HG02970 (cell line): ENCODE results near the gene CPXM2.

ENCODE experiments used
- ATAC-seq: cut with Tn5 transposase; IDR thresholded peaks from one replicate; pipeline ENCODE4 v1.9.1; 2021; ENCODE audit warnings: mild to moderate bottlenecking, moderate library complexity, moderate number of reproducible peaks; ENCODE audit not compliant: unreplicated experiment, low FRiP score

Gene CPXM2

DNA sequence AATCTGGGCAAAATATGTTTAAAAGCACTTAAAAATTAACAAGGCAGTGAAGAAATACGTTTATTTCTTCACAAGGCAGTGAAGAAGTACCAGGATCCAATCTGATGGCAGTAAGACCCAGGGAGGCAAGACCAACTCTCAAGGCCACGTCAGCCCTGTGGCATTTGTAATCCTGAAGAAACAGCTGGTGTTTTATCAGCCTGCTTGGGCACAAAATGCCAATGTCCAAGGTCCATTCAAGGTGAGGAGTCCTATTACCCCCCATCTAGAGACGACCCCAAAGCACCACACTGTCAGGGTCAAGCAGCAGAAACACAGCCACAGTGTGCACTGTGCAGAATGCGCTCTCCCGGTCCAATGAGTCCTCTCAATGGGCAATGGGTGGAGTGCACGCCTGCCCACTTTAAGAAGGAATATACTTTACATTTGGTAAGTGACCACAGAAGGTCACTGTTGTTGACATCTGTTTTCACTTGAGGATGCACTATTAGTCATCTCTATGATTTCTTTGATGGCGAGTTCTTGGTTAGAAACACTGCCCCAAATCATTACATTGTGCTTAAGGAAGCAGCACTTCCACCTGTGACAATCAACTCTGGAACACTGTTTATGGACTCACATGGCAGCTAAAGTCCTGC lies 12.8 kb downstream of the CPXM2 start:
- no peak for ATAC-seq

DNA sequence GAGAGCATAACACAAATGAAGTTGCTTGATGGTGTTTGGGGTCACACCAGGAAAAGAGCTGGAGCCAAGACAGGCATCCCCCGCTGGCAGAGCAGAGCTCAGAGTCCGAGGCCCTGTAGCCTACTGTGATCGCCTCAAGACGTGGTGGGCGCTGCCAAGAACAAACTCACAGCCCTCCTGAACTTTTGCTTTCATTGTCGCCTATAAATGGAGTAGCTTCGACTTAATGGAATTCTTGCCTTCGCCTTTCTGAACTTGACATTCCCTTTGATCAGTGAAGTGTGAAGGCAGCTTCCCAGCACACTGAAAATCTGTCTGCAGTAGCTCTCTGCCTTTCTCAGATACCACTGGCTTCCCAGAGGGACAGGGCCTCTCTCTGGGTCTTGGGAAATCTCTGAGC lies 21.3 kb downstream of the CPXM2 start:
- no peak for ATAC-seq

DNA sequence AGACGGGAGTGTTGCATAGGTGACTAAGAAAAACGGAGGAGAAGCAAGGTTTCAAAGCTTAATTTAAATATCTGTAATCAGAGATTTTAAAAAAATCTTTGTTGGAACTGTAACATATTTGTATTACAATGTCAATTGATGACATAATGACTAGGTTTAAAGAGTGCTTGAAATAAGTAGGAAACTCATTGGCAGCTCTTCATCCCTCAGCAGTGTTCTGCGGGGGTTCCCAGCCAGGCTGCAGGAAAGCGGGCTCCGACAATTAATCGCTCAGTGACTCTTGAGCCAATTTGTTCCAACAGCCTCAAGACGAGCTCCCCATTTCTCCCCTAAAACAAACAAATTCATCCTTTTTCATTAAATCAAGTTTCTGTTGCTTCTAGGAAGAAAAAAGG lies 22.6 kb downstream of the CPXM2 start:
- no peak for ATAC-seq

DNA sequence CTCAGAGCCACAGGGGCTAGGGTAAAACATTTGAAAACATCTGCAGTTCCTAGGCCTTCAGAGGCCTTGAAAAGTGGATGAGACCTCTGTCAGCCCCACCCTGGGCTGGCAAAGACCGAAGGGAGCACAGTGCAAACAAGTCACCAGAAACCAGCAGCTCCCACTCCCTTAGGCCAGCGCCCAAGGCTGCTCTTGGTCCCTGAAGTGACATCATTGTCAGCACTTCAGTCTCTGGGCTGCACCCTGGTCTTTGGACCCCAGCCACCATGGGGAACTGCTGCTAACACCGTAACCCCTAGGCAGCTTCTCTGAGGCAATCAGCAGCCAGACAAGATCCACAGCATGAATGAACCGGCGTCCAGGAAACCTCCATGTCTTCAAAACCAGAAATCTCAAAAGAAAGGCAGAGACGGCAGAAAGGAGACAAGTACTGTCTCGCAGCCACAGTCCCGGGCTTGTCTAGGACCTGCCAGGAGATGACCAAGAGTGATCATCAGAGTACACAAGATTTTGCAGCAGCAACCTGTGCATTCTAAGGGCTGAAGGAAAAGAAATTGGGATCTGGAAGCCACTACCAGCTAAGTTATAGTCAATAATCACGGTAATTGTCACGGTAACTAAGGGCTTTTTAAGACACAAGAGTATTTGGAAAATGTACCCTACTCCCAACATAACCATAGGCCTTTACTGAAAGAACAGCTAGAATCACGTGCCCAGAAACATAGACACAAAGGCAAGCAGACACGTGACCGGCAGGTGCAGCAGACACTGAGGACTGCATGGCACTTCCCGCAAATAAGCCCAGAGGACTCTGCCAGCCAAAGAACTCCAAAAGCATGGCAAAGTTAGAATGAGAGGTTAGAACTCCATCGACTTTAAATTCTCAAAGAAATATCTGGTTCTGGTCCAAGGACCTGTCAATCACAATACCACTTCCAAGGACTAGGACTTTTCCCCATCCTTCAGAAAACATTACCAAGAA lies 23.3 kb downstream of the CPXM2 start:
- no peak for ATAC-seq

DNA sequence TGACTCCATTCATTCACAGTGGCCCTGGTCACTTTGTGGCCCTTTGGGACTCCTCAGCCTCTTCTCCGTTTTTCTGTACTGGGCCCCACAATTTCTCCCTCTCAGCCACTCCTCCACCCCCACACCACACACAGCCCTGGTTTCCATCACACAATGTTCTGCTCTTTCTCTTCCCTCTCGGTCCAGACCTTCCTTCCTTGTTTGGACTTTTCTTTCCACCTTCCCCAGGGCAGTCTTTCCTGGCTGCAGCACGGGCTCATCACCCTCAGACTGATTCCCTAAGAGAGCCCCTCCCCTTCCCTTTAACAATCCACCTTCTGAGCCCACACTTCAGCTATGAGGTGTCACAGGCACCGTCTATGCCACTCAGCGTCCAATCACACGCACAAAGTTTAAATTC lies 25.7 kb downstream of the CPXM2 start:
- ATAC-seq = no peak

DNA sequence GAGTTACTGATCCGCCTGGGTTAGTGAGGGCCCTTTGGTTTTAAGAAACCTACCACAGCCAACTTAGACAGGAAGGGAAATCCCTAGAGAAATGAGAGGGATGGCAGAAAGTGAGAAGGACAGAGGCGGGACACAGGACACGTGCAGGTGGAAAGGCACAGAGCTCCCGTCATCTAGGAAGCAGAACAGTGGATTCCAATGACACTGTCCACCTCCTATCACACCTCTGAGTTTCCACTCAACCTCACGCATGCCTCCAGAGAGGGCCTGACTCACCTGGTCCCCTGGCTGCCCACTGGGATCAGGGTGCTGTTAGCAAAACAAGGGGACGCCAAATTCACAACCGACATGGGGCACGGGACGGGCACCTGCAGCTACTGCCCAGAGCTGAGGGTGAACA lies 26.3 kb downstream of the CPXM2 start:
- no peak for ATAC-seq

DNA sequence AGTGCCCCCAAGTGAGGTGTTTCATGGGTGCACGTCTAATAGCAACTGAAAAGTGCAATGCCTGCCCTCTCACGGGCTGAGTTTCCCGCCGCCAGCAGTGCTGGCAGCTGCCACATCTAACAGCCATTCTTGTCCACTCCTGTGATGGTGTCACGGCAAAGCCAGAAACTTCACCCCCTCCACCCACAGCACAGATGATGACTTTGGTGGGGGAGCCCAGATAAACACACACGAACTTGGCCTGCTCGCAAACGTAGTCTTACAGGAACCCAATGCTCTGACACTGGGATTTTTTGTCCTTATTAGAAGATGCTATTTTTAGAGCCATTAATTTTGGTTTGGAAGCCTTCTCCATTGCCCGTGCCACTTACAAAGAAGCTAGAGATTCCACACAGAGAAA lies 26.7 kb downstream of the CPXM2 start:
- ATAC-seq = no peak

DNA sequence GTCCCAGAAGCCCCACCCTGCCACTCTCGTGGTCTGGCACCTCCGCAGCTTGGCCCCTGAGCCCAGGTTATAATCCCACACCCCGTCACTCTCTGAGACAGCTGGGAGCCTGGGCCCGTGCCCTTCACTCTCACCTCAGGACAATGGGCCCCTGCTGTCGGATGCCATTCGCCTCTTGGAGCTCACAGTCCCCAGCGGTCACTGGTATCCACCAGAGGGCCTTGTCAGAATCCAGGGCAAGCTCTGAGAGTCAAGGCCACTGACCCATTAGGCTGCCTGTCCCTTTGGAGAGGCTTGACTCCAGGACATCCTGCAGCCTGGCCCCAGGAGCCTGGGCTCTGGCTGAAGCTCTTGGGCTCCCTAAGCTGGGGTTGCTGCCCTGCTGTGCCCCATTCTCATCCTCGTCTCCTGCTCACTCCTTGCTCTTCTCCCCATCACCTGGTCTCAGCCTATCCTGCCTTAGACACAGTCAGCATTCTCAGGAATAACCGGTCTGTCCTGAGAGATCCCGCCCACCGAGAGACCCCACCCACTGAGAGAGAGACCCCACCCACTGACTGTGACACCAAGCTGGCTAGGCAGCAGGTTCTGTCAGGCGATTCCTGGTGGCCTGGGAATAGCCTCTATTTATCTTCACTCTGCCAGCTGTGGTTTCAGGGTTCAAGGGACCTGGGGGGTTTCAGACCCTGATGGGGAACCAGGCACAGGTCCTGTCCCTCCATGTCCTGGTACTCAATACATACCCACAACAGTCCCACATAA lies 27.7 kb downstream of the CPXM2 start:
- ATAC-seq = no peak

DNA sequence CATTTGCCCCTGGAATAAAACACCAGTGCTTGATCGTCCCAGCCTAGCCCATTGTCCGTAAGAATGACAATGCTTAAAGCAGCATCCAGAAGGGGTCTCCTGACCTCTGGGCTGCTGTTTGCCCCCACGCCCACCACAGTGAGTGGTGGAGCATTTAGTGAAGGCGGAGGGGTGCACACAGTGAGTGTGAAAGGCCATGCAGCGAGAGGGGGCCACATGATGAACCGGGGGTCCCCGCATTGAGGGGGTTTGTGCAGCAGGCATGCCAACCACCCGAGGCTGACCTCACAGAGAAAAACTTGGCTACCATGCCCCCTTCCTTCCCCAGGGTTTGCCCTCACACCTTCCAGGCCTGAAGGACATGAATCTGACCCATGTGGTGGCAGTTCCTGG lies 28.4 kb downstream of the CPXM2 start:
- no peak for ATAC-seq

DNA sequence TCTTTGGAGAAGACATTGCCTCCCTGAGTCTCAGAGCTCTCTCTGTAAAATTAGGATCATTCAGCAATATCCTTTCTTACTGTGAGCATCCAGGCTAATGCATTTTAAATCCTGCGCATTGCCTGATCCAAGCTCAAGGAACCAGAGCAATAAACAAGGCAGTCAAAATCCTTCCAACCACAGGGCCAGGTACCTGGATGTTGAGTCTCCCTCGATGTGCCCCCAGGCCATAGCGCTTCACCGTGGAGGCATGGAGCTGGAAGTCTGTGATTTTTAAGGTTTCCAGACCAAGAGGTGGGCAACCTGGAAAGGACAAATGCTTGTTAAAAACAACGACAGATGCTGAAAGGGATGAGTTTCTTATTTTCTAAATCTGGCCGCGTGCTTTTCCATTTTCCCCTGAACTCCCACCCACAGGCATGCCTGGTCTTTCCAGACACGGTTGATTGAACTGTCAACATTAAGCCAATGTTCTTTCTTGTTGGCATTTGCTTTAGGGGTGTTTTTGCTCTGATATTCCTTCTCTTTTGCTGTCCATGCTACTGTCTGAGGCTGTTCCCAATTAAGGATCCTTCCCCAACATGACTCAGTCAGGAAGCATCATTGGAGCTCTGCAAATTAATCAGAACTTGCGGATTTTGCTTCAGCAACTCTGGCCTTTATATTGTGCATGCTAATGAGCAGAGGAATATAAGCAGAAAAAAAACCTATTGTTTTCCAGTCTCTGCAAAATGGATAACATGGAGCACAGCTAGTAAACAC lies 29.0 kb downstream of the CPXM2 start:
- ATAC-seq = no peak

DNA sequence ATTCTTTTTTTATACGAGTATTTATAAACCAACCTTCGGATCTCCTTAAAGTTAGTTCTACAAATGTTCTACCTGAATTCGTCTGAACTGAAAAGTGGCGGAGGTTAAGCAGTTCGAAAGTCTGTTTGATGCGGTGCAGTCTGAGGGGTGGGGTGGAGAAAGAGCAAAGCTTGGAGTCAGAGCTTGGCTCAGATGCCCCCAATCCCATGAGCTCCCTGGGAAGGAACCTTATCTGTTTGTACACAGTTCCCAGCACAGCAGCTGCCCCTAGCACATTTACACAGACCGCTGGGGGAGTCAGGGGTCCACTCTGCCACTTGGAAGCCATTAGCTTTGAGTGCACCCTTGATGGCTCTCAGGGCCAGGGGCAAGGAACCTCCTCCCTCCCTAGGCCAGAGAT lies 30.8 kb downstream of the CPXM2 start:
- no peak for ATAC-seq

DNA sequence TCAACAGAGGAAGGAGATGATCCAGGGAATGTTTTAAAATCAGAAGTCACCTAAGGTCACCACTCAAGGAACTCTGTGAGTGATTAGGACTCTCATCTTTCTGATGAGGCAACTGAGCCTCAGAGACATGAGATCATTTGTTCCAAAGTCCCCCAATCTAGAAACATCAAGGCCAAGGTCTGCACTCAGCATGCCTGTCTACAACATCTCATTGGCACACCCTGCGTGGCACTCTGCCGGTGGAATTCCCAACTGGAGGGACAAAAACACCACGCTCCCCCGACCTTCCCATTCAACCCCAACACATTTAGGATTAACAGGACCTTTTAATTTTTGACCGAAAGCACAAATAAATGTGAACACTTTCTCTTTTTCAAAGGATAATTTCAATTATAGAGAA lies 31.4 kb downstream of the CPXM2 start:
- no peak for ATAC-seq

DNA sequence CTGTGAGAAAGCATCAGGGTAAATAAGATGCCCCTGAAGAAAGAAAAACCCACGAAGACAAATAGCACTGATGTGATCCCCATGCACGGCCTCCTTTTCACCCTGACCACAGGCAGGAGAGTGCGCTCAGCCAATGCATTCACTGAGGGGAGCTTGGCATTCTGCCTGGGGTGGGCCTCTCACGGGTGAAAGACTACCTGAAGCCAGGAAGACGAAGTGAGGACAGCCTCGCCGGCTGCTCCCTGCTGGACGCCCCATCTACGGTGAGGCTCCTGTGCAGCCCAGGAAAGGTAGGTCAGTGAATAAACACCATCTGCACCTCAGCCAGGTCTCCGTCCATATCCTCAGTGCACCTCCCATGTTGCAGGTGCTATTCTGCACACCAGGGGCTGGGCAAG lies 32.0 kb downstream of the CPXM2 start:
- no peak for ATAC-seq

DNA sequence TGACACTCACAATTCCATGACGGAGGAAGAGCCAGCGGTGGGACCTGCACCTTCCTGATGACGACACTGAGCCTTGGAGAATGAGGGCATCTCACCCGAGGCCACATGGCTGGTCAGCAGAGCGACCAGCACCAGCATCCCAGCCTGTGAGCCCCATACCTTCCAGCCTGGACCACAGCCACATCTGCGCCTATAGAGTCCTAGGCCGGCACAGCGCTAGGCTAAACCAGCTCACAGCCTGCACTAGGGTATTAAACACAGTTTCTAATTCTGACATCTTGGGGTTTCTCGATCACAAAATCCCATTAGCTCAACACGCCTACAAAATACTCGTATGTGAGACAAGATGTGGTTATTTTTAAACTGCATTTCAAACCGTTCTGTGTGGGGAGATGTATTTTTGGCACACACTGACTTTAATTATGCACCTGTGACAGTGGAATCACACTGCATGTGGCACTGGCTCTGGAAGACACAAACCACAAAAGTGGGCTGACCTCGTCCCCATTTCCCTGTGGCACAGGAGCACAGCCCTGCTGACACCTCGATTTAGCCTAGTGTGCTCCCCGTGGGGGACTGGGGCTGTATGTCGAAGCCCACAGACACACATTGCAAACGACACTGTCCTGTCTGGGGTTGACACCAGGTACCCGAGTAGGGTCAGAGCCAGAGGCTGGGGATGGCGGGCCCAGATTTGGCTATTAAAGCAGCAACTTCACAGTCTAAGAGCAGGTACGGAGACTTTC lies 32.5 kb downstream of the CPXM2 start:
- no peak for ATAC-seq

DNA sequence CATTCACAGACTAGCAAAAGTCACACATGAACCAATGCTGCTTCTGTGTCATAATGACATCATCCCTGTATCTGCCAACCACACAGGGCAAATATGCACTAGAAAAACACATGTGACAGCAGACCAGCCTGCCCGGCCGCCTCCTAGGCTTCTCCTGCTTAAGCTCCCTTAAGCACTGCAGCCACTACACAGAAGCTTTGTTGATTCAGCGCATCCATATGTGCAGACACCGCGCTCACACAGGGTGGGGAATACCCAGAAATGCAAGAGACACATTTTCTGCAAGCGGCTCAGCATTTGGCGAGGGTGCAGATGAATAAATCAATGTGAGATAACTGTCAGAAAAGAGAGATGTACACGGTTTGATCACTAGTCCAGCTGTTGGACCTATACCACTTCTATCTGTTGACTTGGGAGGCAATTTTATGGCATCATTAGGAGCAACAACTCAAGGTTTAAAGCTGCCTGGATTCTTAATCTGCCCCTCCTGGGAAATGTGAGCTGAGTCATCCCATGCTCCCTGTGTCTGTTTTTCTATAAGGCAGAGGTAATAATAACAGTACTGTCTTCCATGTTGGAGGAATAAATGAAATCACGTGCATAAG lies 33.4 kb downstream of the CPXM2 start:
- ATAC-seq = no peak

DNA sequence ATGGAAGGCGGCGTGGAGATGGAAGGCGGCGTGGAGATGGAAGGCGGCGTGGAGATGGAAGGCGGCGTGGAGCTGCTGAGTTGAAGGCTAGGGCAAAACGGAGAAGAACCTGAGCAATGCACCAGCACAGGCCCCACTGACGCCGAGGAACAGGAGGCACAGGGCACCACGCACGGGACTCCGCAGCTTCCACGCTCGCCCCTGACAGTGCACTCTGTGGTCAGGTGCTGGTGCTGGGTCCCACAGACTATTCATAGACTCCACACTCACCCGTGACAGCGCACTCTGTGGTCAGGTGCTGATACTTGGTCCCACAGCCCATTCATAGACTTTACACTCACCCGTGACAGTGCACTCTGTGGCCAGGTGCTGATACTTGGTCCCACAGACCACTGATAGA lies 34.0 kb downstream of the CPXM2 start:
- ATAC-seq = no peak

DNA sequence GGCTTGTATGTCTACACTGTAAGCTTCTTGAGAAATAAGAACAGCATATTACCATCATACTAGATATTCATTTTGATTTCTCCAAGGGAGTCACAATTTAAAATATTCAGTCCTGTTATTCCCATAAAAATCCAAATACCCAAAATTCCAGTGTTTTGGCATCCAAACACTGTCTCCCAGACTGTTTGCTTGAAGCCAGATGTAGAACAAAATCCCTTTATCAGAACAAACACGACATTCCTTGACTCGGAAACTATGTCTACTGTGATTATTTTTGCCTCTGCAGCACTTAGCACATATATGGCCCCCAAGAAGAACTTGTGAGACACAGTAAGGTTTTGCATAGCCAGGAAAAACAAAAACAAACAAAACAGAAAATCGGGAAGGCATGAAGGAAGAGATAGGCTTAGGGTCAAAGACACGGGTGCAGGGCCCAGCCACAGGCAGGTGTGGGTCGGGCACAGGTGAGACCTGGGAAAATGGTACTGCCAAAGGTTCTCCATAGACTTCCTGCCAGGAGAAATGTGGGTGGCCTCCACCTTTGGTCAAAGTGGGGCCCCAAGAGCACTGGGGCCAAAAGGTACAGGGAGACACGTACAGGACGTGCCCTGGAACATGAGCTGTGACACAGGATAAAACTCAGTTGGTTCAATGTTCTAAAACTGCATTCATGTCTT lies 36.5 kb downstream of the CPXM2 start:
- no peak for ATAC-seq

DNA sequence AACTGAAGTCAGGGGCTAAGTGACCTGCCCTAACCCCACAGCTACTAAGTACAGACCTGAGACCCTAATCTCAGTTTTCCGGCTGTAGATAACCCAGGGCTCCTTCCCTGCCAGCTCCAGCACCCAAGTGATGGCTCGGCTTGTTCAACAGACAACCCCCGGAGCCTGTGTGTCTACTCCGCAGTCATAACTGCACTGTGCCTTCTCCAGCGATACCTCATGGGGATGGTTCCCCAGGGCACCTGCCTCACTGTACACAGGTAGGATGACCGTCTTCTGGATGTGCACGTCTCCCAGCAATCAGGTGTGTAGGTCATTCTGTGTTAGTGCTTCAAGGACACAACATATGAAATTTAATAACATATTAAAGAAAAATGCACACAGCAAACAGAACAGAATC lies 37.1 kb downstream of the CPXM2 start:
- ATAC-seq = no peak

DNA sequence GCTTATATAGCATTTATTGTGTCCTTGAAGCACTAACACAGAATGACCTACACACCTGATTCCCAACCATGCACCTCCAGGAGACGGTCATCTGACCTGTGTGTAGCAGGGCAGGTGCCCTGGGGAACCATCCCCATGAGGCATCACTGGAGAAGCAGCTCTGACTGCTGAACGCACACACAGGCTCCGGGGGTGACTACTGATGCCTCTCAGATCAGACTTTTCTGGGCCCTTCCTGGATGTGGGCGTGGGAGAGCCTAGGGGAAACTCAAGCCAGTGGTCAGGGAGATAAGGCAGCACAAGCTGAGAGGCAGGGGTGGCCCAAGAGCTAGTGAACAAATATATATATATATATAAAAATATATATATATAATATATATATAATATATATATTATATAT lies 37.6 kb downstream of the CPXM2 start:
- no peak for ATAC-seq
